HUES6 (cell line): ENCODE data around the gene CYSTM1.

Source experiments
- H3K27ac ChIP-seq: 2 replicates; pipeline ENCODE4 v1.7.0; 2013; ENCODE audit warnings: low read depth, mild to moderate bottlenecking, low read length, inconsistent platforms
- H3K27me3 ChIP-seq: 2 replicates; pipeline ENCODE4 v1.6.1; 2013; ENCODE audit warnings: low read length; ENCODE audit not compliant: control insufficient read depth, insufficient read depth
- H3K36me3 ChIP-seq: 2 replicates; pipeline ENCODE4 v1.6.1; 2013; ENCODE audit warnings: low read length; ENCODE audit not compliant: control insufficient read depth, insufficient read depth
- H3K4me1 ChIP-seq: 2 replicates; pipeline ENCODE4 v1.6.1; 2013; ENCODE audit warnings: low read length; ENCODE audit not compliant: control insufficient read depth, insufficient read depth
- H3K4me3 ChIP-seq: 2 replicates; pipeline ENCODE4 v1.5.1; 2013; ENCODE audit warnings: low read depth, low read length
- H3K9ac ChIP-seq: one replicate; pipeline ENCODE4 v1.6.1; 2013; ENCODE audit warnings: mild to moderate bottlenecking, low read length
- H3K9me3 ChIP-seq: 2 replicates; pipeline ENCODE4 v1.6.1; 2013; ENCODE audit warnings: low read depth, low read length; ENCODE audit not compliant: control insufficient read depth, insufficient read depth

Gene CYSTM1

GRCh38 chr5:140162781-140163180, 12.2 kb upstream of the CYSTM1 start:
- Histone ChIP-seq H3K27me3 (no peaks in the 10 kb centered on the region), H3K27ac (no peak overlapping the region), H3K36me3 (no peaks in the 10 kb centered on the region), H3K4me3 (no peak overlapping the region), H3K9ac (no peak overlapping the region), H3K9me3 (no peaks in the 10 kb centered on the region), H3K4me1 (peaks cover 10% of the 10 kb centered on the region; the same call in 1 of the 2 replicates)

GRCh38 chr5:140165101-140165922, 9.7 kb upstream of the CYSTM1 start:
- H3K9ac ChIP-seq: no peak overlapping the region
- no peak overlapping the region for H3K27ac ChIP-seq
- H3K4me1 ChIP-seq: peaks cover 10% of the 10 kb centered on the region; the same call in 1 of the 2 replicates

GRCh38 chr5:140165923-140166270, 9.1 kb upstream of the CYSTM1 start:
- no peak overlapping the region for H3K27ac ChIP-seq
- H3K9ac ChIP-seq: no peak overlapping the region
- H3K27me3 ChIP-seq: no peaks in the 10 kb centered on the region
- no peaks in the 10 kb centered on the region for H3K9me3 ChIP-seq
- no peak overlapping the region for H3K4me3 ChIP-seq
- no peaks in the 10 kb centered on the region for H3K36me3 ChIP-seq
- peaks cover 10% of the 10 kb centered on the region; the same call in 1 of the 2 replicates for H3K4me1 ChIP-seq

More at GRCh38 chr5:140165101-140165922, 9.7 kb upstream of the CYSTM1 start:
- H3K9me3 ChIP-seq: no peaks in the 10 kb centered on the region
- H3K4me3 ChIP-seq: no peak overlapping the region
- H3K36me3 ChIP-seq: no peaks in the 10 kb centered on the region
- H3K27me3 ChIP-seq: no peaks in the 10 kb centered on the region

GRCh38 chr5:140166911-140167310, 8.1 kb upstream of the CYSTM1 start:
- no peak overlapping the region for H3K4me3 ChIP-seq
- H3K27ac ChIP-seq: no peak overlapping the region
- no peak overlapping the region for H3K9ac ChIP-seq
- peaks cover 10% of the 10 kb centered on the region; the same call in 1 of the 2 replicates for H3K4me1 ChIP-seq
- no peaks in the 10 kb centered on the region for H3K36me3 ChIP-seq
- H3K9me3 ChIP-seq: no peaks in the 10 kb centered on the region
- no peaks in the 10 kb centered on the region for H3K27me3 ChIP-seq

GRCh38 chr5:140168371-140168770, 6.6 kb upstream of the CYSTM1 start:
- Histone ChIP-seq H3K27me3 (no peaks in the 10 kb centered on the region), H3K27ac (no peak overlapping the region), H3K9ac (no peak overlapping the region), H3K36me3 (no peaks in the 10 kb centered on the region), H3K4me1 (peaks cover 10% of the 10 kb centered on the region; the same call in 1 of the 2 replicates), H3K9me3 (no peaks in the 10 kb centered on the region), H3K4me3 (no peak overlapping the region)

- H3K27me3 ChIP-seq: no peaks in the 10 kb centered on the region
- H3K4me1 ChIP-seq: peaks cover 12% of the 10 kb centered on the region; the same call in 1 of the 2 replicates
- H3K9me3 ChIP-seq: no peaks in the 10 kb centered on the region
- H3K9ac ChIP-seq: no peak overlapping the region
- no peak overlapping the region for H3K27ac ChIP-seq
- no peaks in the 10 kb centered on the region for H3K36me3 ChIP-seq
- no peak overlapping the region for H3K4me3 ChIP-seq
Observed at GRCh38 chr5:140169410-140169809, 5.6 kb upstream of the CYSTM1 start.

GRCh38 chr5:140172483-140172882, 2.5 kb upstream of the CYSTM1 start:
- Histone ChIP-seq H3K9me3 (no peaks in the 10 kb centered on the region), H3K27ac (no peak overlapping the region), H3K36me3 (no peaks in the 10 kb centered on the region), H3K4me3 (no peak overlapping the region), H3K27me3 (no peaks in the 10 kb centered on the region), H3K9ac (no peak overlapping the region), H3K4me1 (peaks cover 4% of the 10 kb centered on the region; the same call in 1 of the 2 replicates)

- Histone ChIP-seq H3K9me3 (no peaks in the 10 kb centered on the region), H3K27ac (no peak overlapping the region), H3K9ac (no peak overlapping the region), H3K36me3 (no peaks in the 10 kb centered on the region), H3K27me3 (no peaks in the 10 kb centered on the region), H3K4me3 (no peak overlapping the region; the same call in 1 of the 2 replicates), H3K4me1 (peaks cover 4% of the 10 kb centered on the region; the same call in 1 of the 2 replicates)
Observed at GRCh38 chr5:140174014-140174413, 974 bp upstream of the CYSTM1 start.

DNA sequence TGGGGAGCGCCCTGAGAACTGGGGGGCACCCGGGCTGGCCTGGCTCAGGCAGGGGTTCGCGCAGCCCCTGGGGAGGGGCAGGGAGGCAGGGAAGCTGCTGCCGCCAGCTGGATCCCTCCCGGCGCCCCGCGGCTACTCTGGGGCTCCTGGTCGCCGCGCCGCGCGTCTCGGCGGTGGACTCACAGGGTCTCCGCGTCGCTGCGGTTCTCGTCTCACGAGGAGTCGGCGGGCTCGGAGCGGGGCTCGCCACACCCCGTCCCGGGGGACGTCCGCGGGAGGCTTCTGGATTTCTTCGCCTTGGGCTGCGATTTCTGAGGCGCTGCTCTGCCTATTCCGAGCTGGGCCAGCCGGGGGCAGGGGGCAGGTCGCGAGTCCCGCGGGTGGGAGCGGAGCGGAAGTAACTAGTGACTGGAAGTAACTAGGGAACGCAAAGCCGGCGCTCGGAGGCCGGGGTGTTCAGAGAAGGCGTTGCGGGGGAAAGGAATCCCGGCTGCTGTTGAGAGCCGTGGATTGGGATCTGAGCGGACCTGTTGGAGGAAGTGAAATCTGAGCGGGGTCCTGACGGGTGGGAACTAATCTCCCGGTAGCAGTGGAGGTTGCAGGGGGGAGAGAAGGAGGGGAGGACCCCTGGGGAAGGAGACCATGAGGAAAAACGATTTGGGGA, 511 bp downstream of the CYSTM1 start:
- Histone ChIP-seq H3K4me3 (peak overlapping the region; percentile 82), H3K36me3 (no peaks in the 10 kb centered on the region), H3K27me3 (no peaks in the 10 kb centered on the region), H3K9ac (peak overlapping the region; percentile 88), H3K9me3 (no peaks in the 10 kb centered on the region), H3K4me1 (peaks cover 4% of the 10 kb centered on the region; the same call in 1 of the 2 replicates), H3K27ac (peak overlapping the region; percentile 41; the same call in 1 of the 2 replicates)

GRCh38 chr5:140176031-140176387, 1.0 kb downstream of the CYSTM1 start:
- Histone ChIP-seq H3K27ac (no peak overlapping the region; the same call in 1 of the 2 replicates), H3K36me3 (no peaks in the 10 kb centered on the region), H3K27me3 (no peaks in the 10 kb centered on the region), H3K9me3 (no peaks in the 10 kb centered on the region), H3K4me1 (peaks cover 4% of the 10 kb centered on the region; the same call in 1 of the 2 replicates), H3K9ac (peak overlapping the region; percentile 88), H3K4me3 (peak overlapping the region; percentile 82)

GRCh38 chr5:140178086-140178410, 3.1 kb downstream of the CYSTM1 start:
- H3K9me3 ChIP-seq: no peaks in the 10 kb centered on the region
- no peak overlapping the region for H3K27ac ChIP-seq
- no peak overlapping the region for H3K4me3 ChIP-seq
- H3K4me1 ChIP-seq: peaks cover 13% of the 10 kb centered on the region
- no peaks in the 10 kb centered on the region for H3K36me3 ChIP-seq
- no peaks in the 10 kb centered on the region for H3K27me3 ChIP-seq
- H3K9ac ChIP-seq: no peak overlapping the region
